ENCODE results near the gene CTAGE1.

CTAGE1 gene

DNA sequence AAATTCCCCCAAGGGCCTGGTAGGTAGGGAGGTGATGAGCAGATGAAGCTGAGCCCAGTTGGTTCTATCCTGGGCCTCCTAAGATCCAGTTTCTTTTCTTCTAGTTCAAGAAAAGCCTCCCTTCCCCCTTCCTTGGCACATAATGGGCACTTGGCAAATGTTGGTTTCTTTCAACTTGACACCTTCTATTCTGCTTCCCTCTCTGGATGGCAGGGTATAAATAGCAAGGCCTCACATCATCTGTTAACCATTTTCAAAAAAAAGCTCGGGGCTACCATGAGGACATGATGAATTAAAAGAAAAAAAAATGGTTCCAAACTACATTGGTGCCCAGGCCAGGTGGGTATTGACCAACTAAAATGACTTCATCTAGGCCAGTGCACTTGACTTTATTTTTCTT lies 29.9 kb downstream of the CTAGE1 start:
- DNase-seq = no peak

DNA sequence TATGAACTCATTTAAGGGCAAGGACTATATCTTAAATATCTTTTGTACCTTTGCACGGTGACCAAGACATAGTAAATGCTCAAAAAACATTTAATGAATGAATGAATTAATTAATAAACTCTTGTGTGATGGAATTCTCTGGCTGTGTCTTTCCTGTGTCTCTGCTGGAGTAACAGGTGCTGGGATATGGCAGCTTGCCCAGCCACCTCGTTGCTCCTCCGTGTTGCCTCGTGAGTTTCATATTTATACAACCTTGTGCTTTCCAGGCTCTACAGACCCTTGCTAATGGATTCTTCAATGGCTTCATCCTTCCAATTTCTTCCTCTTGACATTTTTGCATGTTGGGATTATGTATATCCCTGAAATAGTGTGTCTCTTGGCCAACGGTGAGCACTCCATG lies 30.4 kb downstream of the CTAGE1 start:
- no peak for DNase-seq

DNA sequence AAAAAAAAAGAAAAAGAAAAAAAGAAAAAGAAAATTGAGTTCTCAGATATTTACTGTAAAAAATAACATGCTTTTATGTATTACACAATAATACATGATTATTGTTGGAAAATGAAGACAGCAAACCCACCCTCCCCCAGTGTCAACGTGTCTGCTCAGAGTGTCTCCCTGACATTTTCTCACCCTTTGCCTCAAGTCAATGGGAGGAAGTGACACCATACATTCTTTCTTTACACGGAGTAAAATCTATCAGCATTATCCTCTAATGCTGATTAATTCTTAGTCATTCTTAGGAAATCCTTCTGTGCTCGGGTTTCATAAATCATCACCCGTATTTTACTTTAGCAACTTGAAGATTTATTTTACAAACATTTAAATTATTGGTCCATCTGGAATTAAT lies 32.0 kb downstream of the CTAGE1 start:
- no peak for DNase-seq

DNA sequence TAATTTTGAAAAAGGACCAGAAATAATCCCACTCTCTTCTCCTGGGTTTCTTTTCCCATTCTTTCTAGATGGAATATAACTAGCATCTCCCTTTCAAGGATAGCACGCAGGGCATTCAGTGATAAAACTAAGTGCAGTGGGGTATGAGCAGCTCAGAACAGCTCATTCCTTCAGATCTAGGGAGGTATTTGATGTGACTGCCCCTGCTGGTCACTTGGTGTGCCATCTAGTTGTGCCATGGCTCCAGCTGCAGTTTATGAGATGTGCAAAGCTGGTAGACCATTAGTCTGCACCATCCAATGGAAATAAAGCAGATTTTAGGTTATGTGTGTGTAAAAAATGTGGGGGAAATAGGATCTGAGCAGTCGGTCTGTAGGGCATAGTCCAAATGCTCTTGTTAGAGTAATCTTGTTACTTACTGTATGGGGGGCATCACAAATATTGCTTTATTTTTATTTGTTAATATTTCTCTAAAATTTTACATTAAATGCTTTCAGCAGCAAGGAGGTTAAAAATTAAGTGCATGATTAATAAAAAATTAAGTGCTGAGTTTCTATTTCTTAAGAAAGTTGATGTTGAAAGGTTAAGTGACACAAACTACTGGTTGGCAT lies 38.9 kb downstream of the CTAGE1 start:
- no peak for DNase-seq

DNA sequence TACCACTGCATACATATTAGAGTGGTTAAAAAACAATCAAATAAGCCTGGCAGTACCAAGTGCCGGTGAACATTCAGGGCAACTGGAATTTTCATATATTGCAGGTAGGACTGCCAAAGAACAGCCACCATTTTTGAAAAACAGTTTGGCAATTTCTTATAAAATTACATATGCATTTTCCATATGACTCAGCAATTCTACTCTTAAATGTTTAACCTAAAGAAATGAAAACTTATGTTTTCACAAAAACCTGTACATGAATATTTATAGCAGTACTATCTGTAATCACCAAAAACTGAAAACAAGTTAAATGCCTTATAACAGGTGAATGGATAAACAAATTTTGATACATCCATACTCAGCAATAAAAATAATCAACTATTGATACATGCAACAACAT lies 39.9 kb downstream of the CTAGE1 start:
- DNase-seq = no peak

DNA sequence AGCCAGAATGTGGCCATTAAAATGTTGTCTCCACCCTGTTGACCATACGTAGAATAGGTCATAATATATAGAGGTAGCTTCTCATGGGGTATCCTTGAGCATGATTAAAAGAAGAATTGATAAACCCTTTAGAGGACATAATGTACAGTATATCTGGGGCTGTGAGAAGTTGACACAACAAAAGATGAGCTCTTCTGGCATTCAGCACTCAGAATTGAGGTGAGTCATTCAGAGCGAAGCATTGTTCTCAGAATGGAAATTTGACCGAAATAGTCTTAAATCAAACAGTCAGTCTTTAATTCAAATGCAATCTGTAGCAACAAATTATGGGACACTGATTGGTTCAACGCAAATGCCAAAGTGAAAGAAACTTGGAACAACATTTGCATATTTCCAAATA lies 47.3 kb downstream of the CTAGE1 start:
- DNase-seq = no peak

DNA sequence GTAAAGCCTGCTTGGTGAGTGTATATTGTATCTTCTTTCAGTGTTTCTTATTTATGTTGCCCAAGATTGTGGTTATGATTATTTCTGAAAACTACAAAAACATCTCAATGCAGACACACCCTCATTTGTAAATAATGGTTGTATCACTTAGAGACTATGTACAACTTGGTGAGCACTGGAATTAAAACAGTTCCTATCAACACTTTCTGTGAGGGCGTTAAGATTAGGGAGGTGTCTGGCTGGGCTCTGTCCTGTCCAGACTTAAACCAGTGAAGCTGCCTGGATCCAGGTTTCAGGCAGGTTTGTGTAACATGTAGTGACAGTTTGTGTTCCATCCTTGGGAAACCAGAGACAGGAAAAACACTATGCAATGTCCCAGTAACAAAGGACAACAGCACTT lies 49.7 kb downstream of the CTAGE1 start:
- DNase-seq = no peak

DNA sequence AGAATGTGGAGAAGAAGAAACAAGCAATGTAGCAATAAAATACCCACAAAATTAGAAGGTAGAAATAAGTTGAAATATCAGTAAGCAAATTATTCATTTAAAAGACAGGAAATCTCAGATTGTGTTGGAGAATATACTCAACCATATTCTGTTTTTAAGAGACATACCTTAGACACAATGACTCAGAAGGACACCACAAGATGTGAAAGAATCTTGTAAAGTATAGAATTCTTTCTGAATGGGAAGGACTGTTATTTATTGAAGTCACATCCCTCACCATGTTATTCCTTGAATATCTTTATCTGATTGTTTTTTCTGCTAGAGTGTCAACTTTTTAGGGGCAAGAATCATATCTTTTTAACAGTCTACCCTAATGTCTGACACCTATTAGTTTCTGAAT lies 50.4 kb downstream of the CTAGE1 start:
- no peak for DNase-seq

DNA sequence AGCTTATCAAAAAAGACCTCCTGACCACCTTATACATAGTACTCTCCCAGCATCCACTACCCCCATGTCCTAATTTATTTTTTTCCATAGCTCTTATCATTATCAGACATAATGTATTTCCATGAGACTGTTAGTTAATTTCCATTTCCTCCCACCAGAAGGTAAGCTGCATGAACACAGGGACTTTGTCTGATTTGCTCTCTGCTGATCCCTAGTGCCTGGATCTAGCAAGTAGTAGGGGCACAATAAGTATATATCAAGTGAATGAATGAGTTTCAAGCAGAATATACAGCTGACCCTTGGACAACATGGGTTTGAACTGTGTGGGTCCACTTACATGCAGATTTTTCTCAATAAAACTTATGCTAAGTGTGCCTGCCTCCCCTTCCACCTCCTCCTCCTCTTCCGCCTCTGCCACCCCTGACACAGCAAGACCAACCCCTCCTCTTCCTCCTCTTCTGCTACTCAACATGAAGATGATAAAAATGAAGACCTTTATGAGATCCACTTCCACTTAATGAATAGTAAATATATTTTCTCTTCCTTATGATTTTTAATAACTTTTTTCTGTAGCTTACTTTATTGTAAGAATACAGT lies 53.8 kb downstream of the CTAGE1 start:
- DNase-seq = no peak
